ENCODE measurements around the gene TNNC1. TPM values are rescaled to one million over a fixed set of nuclear protein-coding genes. Genes with fewer than 3 reads are reported as not detected.

The TNNC1 gene
- total and polyA plus RNA-seq, 9 of the 15 experiments (the other 6 are each of a cell fraction or from before 2014, with no cell fraction given): 0.08 to 0.85 (median 0.42) TPM; not detected in 4

GRCh38 chr3:52438579-52439425, 15.0 kb downstream of the TNNC1 start:
- intact Hi-C loops (cut with micrococcal nuclease): no loop called here
- Histone ChIP-seq H3K27me3 (ENCODE audit: control insufficient read depth in 2 of 2, insufficient read depth in 2 of 2, low read length in 2 of 2) (no peaks in the 10 kb centered on the region), H2AFZ (ENCODE audit: low read depth, low read length) (no peak overlapping the region), H3K79me2 (ENCODE audit: control insufficient read depth, insufficient read depth, low read length) (no peaks in the 10 kb centered on the region), H4K20me1 (replicated peaks; ENCODE audit: control insufficient read depth, insufficient read depth, low read length) (no peaks in the 10 kb centered on the region), H3K9ac (ENCODE audit: insufficient read depth in 1 of 2, low read depth in 2 of 2, low read length in 2 of 2) (no peak overlapping the region), H3K4me1 (replicated peaks in 1 of 2; ENCODE audit: control insufficient read depth in 2 of 2, insufficient read depth in 2 of 2, low read length in 2 of 2) (peaks cover 0 to 24% of the 10 kb centered on the region in 2 experiments; a peak in 3 of 5 replicates), H3K4me2 (ENCODE audit: insufficient read depth, low read length) (no peak overlapping the region), H3K36me3 (ENCODE audit: control insufficient read depth, insufficient read depth, low read length) (no peaks in the 10 kb centered on the region), H3K4me3 (no peak overlapping the region), H3K9me3 (replicated peaks; ENCODE audit: control insufficient read depth, insufficient read depth, low read depth, low read length) (no peaks in the 10 kb centered on the region), H3K9me1 (ENCODE audit: control insufficient read depth, insufficient read depth, low read length) (no peaks in the 10 kb centered on the region), H3K27ac (ENCODE audit: extremely low read depth, low read depth, low read length) (no peak overlapping the region)
- ATAC-seq (no peak), FAIRE-seq (no peak), DNase-seq (ENCODE audit: extremely low read depth in 1 of 4, low spot score in 3 of 4) (no peak)
- no peak for TF ChIP-seq TCF7L2 (IDR thresholded peaks at IDR 0.05; ENCODE audit: low read depth, low read length)
- TF ChIP-seq CHD1 (IDR thresholded peaks at IDR 0.05; ENCODE audit: low read length): no peak
- no peak for TF ChIP-seq E2F3 (CRISPR knock-in tag; IDR thresholded peaks at IDR 0.05)
- no peak for TF ChIP-seq BDP1 (IDR thresholded peaks at IDR 0.05; ENCODE audit: insufficient read depth, insufficient read length)
- no peak for TF ChIP-seq SMARCB1 (IDR thresholded peaks at IDR 0.05; ENCODE audit: insufficient read length, low read depth)
- TF ChIP-seq, protein P1, sequence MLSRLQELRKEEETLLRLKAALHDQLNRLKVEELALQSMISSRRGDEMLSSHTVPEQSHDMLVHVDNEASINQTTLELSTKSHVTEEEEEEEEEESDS (CRISPR knock-in tag; IDR thresholded peaks at IDR 0.05): no peak
- no peak for TF ChIP-seq ZNF785 (CRISPR knock-in tag; IDR thresholded peaks at IDR 0.05)
- TF ChIP-seq SRSF3 (IDR thresholded peaks at IDR 0.05; ENCODE audit: insufficient read depth, low read length): no peak
- TF ChIP-seq ZNF512 (tag; IDR thresholded peaks at IDR 0.05): no peak
- TF ChIP-seq ZNF3 (CRISPR knock-in tag; IDR thresholded peaks at IDR 0.05): no peak
- TF ChIP-seq, protein P2, sequence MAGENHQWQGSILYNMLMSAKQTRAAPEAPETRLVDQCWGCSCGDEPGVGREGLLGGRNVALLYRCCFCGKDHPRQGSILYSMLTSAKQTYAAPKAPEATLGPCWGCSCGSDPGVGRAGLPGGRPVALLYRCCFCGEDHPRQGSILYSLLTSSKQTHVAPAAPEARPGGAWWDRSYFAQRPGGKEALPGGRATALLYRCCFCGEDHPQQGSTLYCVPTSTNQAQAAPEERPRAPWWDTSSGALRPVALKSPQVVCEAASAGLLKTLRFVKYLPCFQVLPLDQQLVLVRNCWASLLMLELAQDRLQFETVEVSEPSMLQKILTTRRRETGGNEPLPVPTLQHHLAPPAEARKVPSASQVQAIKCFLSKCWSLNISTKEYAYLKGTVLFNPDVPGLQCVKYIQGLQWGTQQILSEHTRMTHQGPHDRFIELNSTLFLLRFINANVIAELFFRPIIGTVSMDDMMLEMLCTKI (IDR thresholded peaks at IDR 0.05; ENCODE audit: partially characterized antibody): no peak
- TF ChIP-seq POLR3G (IDR thresholded peaks at IDR 0.05; ENCODE audit: extremely low read depth, insufficient read length, insufficient replicate concordance): no peak
- TF ChIP-seq, protein P3, sequence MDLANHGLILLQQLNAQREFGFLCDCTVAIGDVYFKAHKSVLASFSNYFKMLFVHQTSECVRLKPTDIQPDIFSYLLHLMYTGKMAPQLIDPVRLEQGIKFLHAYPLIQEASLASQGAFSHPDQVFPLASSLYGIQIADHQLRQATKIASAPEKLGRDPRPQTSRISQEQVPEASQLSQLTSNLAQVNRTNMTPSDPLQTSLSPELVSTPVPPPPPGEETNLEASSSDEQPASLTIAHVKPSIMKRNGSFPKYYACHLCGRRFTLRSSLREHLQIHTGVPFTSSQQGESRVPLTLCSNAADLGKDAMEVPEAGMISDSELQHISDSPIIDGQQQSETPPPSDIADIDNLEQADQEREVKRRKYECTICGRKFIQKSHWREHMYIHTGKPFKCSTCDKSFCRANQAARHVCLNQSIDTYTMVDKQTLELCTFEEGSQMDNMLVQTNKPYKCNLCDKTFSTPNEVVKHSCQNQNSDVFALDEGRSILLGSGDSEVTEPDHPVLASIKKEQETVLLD (IDR thresholded peaks at IDR 0.05): no peak
- no peak for TF ChIP-seq PRMT5 (CRISPR knock-in tag; IDR thresholded peaks at IDR 0.05)
- no peak for TF ChIP-seq RFX5 (IDR thresholded peaks at IDR 0.05; ENCODE audit: low read depth, low read length)
- CTCF ChIA-PET (ENCODE audit: low intra/inter-chr PET ratio): no interaction called here
- 14% methylated on average over 7 of the region's 9 CpGs for WGBS (ENCODE audit: insufficient coverage, low coverage, missing lambda C conversion rate)
- POLR2A ChIA-PET: interaction anchor here (0.5 to 1.0 kb wide), 4 partner anchors 27 to 220 kb away, joined by 3 to 4 read pairs (median 4); no protein-coding TSS in a partner anchor
- no TSS peak for BruUV-seq (replicated peaks)
- in situ Hi-C loops (cut with MboI): no loop called here

Measured in K562 (cell line).